Measurements from ENCODE around the gene CTSH.

Gene CTSH

GRCh38 chr15:78984041-78984440, 39.2 kb upstream of the CTSH start:
- no peaks in the 10 kb centered on the region for H3K9me3 ChIP-seq (ENCODE audit: low read length)
- H2AFZ ChIP-seq (ENCODE audit: low read depth, low read length), result no peak overlapping the region
- H3K36me3 ChIP-seq (ENCODE audit: insufficient read depth, low read length), result no peaks in the 10 kb centered on the region
- H3K4me1 ChIP-seq (ENCODE audit: insufficient read depth, low read length), result no peaks in the 10 kb centered on the region
- no peak overlapping the region for H3K4me3 ChIP-seq (ENCODE audit: low read length)
- H3K27me3 ChIP-seq (ENCODE audit: insufficient read depth, low read length), result peaks cover 3% of the 10 kb centered on the region

DNA sequence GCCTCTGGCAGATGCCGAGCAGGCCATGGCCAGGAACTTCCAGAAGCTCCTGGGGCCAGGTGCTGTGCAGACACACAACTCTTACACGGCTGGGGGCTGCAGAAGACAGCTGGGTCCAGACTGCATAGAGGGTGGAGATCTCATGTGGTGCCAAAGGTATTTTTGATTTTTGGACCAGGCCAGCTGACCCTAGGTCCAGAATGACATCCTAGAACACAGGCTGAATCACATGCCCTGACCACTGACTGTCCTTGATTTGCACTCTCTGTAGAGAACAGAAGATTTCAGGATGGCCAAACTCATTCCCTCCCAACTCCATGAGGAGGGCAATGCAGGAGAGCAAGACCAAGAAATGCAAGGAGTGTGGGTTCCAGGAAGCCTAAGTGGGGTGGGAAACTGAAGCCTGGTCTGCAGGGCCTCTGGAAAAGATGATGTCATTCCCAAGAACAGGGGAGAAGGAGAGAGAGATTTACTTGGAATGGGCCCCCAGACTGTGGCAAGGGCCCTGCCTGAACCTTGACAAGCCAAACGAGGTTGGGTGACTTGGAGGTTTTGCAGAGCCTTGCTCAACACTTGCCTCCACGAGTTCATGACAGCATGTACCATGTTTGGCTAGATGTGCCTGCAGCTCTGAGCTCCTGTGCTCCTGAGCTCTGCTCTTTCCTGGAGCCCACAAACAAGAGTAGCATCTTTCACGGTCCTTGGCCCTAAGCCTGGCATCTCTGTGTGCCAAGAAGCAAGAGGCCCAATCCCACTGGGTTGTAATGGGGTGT, 38.5 kb upstream of the CTSH start:
- Histone ChIP-seq H3K36me3 (ENCODE audit: insufficient read depth, low read length) (no peaks in the 10 kb centered on the region), H3K4me1 (ENCODE audit: insufficient read depth, low read length) (no peaks in the 10 kb centered on the region), H3K27me3 (ENCODE audit: insufficient read depth, low read length) (no peaks in the 10 kb centered on the region), H3K4me3 (ENCODE audit: low read length) (no peak overlapping the region), H3K9me3 (ENCODE audit: low read length) (no peaks in the 10 kb centered on the region), H2AFZ (ENCODE audit: low read depth, low read length) (no peak overlapping the region)

DNA sequence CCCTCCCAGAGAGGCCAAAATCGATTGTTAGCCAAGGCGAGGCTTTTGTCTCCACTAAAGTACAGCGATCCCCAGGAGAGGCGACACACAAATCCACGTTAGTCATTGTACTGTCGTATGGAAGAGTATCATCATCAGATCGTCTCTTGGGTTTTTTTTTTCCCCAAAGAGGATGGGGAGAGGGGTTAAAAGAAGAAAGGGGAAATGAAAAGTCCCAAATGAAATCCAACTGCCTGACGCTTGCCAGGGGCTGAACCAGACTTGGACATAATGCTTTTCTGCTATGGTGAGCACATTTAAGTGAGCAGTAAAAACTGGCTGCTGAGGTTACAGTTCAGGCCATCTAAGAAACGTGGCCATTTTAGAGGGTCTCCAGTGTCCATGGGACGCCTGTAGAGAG, 37.9 kb upstream of the CTSH start:
- H2AFZ ChIP-seq (ENCODE audit: low read depth, low read length), result no peak overlapping the region
- H3K27me3 ChIP-seq (ENCODE audit: insufficient read depth, low read length), result no peaks in the 10 kb centered on the region
- no peaks in the 10 kb centered on the region for H3K4me1 ChIP-seq (ENCODE audit: insufficient read depth, low read length)
- H3K9me3 ChIP-seq (ENCODE audit: low read length), result no peaks in the 10 kb centered on the region
- no peaks in the 10 kb centered on the region for H3K36me3 ChIP-seq (ENCODE audit: insufficient read depth, low read length)
- no peak overlapping the region for H3K4me3 ChIP-seq (ENCODE audit: low read length)

GRCh38 chr15:78981532-78982313, 36.9 kb upstream of the CTSH start:
- Histone ChIP-seq H3K4me3 (ENCODE audit: low read length) (no peak overlapping the region), H3K27me3 (ENCODE audit: insufficient read depth, low read length) (no peaks in the 10 kb centered on the region), H2AFZ (ENCODE audit: low read depth, low read length) (no peak overlapping the region), H3K36me3 (ENCODE audit: insufficient read depth, low read length) (no peaks in the 10 kb centered on the region), H3K9me3 (ENCODE audit: low read length) (no peaks in the 10 kb centered on the region), H3K4me1 (ENCODE audit: insufficient read depth, low read length) (peaks cover 3% of the 10 kb centered on the region)

- Histone ChIP-seq H3K4me1 (ENCODE audit: insufficient read depth, low read length) (peaks cover 3% of the 10 kb centered on the region), H3K9me3 (ENCODE audit: low read length) (no peaks in the 10 kb centered on the region), H2AFZ (ENCODE audit: low read depth, low read length) (no peak overlapping the region), H3K36me3 (ENCODE audit: insufficient read depth, low read length) (no peaks in the 10 kb centered on the region), H3K4me3 (ENCODE audit: low read length) (no peak overlapping the region), H3K27me3 (ENCODE audit: insufficient read depth, low read length) (no peaks in the 10 kb centered on the region)
Observed at GRCh38 chr15:78979456-78980320, 34.8 kb upstream of the CTSH start.

- Histone ChIP-seq H3K36me3 (ENCODE audit: insufficient read depth, low read length) (no peaks in the 10 kb centered on the region), H3K4me1 (ENCODE audit: insufficient read depth, low read length) (peaks cover 3% of the 10 kb centered on the region), H3K4me3 (ENCODE audit: low read length) (no peak overlapping the region), H3K9me3 (ENCODE audit: low read length) (no peaks in the 10 kb centered on the region), H2AFZ (ENCODE audit: low read depth, low read length) (no peak overlapping the region), H3K27me3 (ENCODE audit: insufficient read depth, low read length) (no peaks in the 10 kb centered on the region)
Observed at GRCh38 chr15:78978601-78979179, 33.8 kb upstream of the CTSH start.

DNA sequence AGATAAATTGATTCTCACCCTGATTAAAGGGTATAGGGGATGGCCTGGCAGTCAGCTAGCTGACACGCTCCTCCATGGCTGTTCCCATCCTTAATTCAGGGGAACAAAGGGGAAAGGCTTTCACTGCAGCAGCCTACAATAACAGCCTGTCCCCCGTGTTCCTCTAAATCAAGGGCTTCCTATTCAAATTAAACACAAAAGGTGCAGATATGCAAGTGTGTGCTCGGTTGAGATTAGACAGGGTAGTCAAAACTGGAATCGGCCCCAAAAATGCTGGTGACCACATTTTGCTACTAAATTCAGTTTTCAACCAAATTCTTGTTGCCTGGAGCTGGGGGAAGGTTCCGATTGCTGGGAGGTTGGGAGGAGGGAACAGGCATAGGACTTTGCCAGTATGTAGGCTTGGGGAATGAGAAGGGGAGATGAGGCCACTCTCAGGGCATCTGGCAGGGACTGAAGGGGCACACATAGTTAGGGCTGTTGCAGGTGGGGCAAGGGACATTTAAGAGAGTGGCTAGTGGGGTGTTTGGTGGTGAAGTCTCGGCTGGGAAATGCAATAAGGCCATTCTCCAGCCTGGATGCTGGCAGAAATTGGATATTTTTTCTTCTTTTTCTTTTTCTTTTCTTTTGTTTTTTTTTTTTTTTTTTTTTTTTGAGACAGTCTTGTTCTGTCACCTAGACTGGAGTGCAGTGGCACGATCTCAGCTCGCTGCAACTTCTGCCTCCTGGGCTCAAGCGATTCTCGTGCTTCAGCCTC, 32.9 kb upstream of the CTSH start:
- Histone ChIP-seq H3K36me3 (ENCODE audit: insufficient read depth, low read length) (no peaks in the 10 kb centered on the region), H3K4me1 (ENCODE audit: insufficient read depth, low read length) (peaks cover 3% of the 10 kb centered on the region), H2AFZ (ENCODE audit: low read depth, low read length) (no peak overlapping the region), H3K9me3 (ENCODE audit: low read length) (no peaks in the 10 kb centered on the region), H3K27me3 (ENCODE audit: insufficient read depth, low read length) (no peaks in the 10 kb centered on the region), H3K4me3 (ENCODE audit: low read length) (no peak overlapping the region)

- Histone ChIP-seq H2AFZ (ENCODE audit: low read depth, low read length) (no peak overlapping the region), H3K36me3 (ENCODE audit: insufficient read depth, low read length) (no peaks in the 10 kb centered on the region), H3K9me3 (ENCODE audit: low read length) (no peaks in the 10 kb centered on the region), H3K4me3 (ENCODE audit: low read length) (no peak overlapping the region), H3K4me1 (ENCODE audit: insufficient read depth, low read length) (peaks cover 3% of the 10 kb centered on the region), H3K27me3 (ENCODE audit: insufficient read depth, low read length) (no peaks in the 10 kb centered on the region)
Observed at GRCh38 chr15:78977091-78977571, 32.3 kb upstream of the CTSH start.

DNA sequence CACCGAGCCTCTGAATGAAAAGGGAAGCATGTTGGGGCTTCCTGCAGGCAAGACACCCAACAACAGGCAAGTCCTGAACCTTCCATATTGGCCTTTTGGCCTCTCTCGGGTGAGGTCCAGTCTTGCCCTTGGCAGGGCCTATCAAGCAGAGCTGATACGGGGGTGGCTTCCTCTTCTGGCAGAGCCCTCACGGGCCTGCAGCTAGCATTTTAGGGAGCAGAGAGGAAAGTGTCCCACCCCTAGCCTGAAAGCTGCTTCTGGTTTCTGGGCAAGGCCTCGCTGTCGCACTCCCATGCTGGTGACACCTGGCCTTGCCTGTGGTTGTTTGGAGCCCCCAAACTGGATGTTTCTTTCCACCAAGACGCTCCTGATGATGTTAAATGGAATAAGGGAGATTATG, 31.8 kb upstream of the CTSH start:
- peaks cover 3% of the 10 kb centered on the region for H3K4me1 ChIP-seq (ENCODE audit: insufficient read depth, low read length)

GRCh38 chr15:78974272-78974918, 29.5 kb upstream of the CTSH start:
- H2AFZ ChIP-seq (ENCODE audit: low read depth, low read length), result no peak overlapping the region
- H3K4me3 ChIP-seq (ENCODE audit: low read length), result no peak overlapping the region
- peaks cover 3% of the 10 kb centered on the region for H3K27me3 ChIP-seq (ENCODE audit: insufficient read depth, low read length)
- H3K36me3 ChIP-seq (ENCODE audit: insufficient read depth, low read length), result no peaks in the 10 kb centered on the region
- no peaks in the 10 kb centered on the region for H3K9me3 ChIP-seq (ENCODE audit: low read length)
- peaks cover 3% of the 10 kb centered on the region for H3K4me1 ChIP-seq (ENCODE audit: insufficient read depth, low read length)

More for the DNA sequence above, 31.8 kb upstream of the CTSH start:
- H3K9me3 ChIP-seq (ENCODE audit: low read length), result no peaks in the 10 kb centered on the region
- no peaks in the 10 kb centered on the region for H3K36me3 ChIP-seq (ENCODE audit: insufficient read depth, low read length)
- no peaks in the 10 kb centered on the region for H3K27me3 ChIP-seq (ENCODE audit: insufficient read depth, low read length)
- H3K4me3 ChIP-seq (ENCODE audit: low read length), result no peak overlapping the region
- H2AFZ ChIP-seq (ENCODE audit: low read depth, low read length), result no peak overlapping the region

DNA sequence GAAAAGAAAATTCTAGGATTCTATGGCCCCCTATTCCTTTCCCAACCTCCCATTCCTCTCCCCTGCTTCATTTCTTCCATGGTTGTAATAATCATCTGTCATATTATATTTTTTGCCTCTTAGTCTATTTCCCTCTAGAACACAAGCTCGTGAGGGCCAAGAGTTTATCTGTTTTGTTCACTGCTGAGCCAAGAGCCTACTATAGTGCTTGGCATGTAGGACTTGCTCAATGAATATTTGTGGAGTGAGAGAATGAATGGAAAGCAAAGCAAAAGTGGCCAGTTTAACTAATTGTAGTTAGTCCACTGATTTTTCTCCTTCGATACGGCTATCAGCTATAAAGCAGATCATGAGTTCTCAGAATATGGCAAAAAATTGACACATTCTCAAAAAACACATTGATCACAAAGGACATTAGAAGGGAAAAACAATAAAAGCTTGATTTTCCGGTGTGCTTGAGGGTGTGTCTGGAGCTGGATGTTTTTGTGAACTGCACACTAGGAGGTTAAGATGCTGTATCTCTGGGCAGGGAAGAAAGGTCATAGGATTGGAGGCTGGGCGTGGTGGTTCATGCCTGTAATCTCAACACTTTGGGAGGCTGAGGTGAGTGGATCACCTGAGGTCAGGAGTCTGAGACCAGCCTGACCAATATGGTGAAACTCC, 25.0 kb upstream of the CTSH start:
- Histone ChIP-seq H3K27me3 (ENCODE audit: insufficient read depth, low read length) (peaks cover 3% of the 10 kb centered on the region), H3K4me3 (ENCODE audit: low read length) (no peak overlapping the region), H3K4me1 (ENCODE audit: insufficient read depth, low read length) (no peaks in the 10 kb centered on the region), H3K36me3 (ENCODE audit: insufficient read depth, low read length) (no peaks in the 10 kb centered on the region), H3K9me3 (ENCODE audit: low read length) (no peaks in the 10 kb centered on the region), H2AFZ (ENCODE audit: low read depth, low read length) (no peak overlapping the region)

All from neuron (in vitro differentiated cells).